Cardiac muscle cell (in vitro differentiated cells and primary cell): ENCODE measurements around the gene GTF2E1. TPM values are rescaled to one million over a fixed set of nuclear protein-coding genes. Genes with fewer than 3 reads are reported as not detected.
A peak's percentile ranks its signal among the peaks of the same experiment; 100 is the strongest.

ENCODE experiments used
- DNase-seq, 2 donors: peaks; one replicate each; pipeline versions ENCODE4 v3.0.0 to v3.0.0-alpha.2; 2010 to 2017; ENCODE audit warnings: low read depth in 1 of 2, low spot score in 1 of 2
- H3K27ac ChIP-seq: fragments of 200-600 bp; sonication (generic); 2 replicates; pipeline ENCODE4 v1.5.1; 2016
- H3K27me3 ChIP-seq: fragments of 200-600 bp; sonication (generic); 2 replicates; pipeline ENCODE4 v1.6.0; 2016; ENCODE audit warnings: control low read depth
- H3K36me3 ChIP-seq: fragments of 200-600 bp; sonication (generic); 2 replicates; pipeline ENCODE4 v1.5.1; 2016; ENCODE audit warnings: control low read depth
- H3K4me1 ChIP-seq: fragments of 200-600 bp; sonication (generic); 2 replicates; pipeline ENCODE4 v1.8.1; 2017; ENCODE audit warnings: low read depth, mild to moderate bottlenecking, mixed run types
- H3K4me3 ChIP-seq: fragments of 200-600 bp; sonication (generic); 2 replicates; pipeline ENCODE4 v1.5.1; 2016; ENCODE audit warnings: mild to moderate bottlenecking
- H3K9me3 ChIP-seq: fragments of 200-600 bp; sonication (generic); 2 replicates; pipeline ENCODE4 v1.5.1; 2017; ENCODE audit warnings: low read depth, mild to moderate bottlenecking, control low read depth
- polyA plus RNA-seq: library from polyadenylated mRNA; unstranded; fragments of >200 nt; fragmentation: Nextera tagmentation; extraction: Ambion mirVana; gene quantifications from 2 replicates; pipeline ENCODE4 v1.2.1, GENCODE V29; 2016
- total RNA-seq: library from RNA; depleted of rRNA; stranded (reverse); fragments of >200 nt; gene quantifications from 2 replicates; pipeline ENCODE4 v1.2.3, GENCODE V29; 2016
- TF ChIP-seq, protein P1 (sequence below): IDR thresholded peaks from 2 replicates; pipeline ENCODE4 v1.5.1; 2012; ENCODE audit warnings: low read depth, mild to moderate bottlenecking, low read length

Gene GTF2E1
- total and polyA plus RNA-seq, 2 experiments from 2014 or later, result 21.5 to 23.6 TPM

- H3K4me3 ChIP-seq, result no peak overlapping the region
- TF ChIP-seq, protein P1, sequence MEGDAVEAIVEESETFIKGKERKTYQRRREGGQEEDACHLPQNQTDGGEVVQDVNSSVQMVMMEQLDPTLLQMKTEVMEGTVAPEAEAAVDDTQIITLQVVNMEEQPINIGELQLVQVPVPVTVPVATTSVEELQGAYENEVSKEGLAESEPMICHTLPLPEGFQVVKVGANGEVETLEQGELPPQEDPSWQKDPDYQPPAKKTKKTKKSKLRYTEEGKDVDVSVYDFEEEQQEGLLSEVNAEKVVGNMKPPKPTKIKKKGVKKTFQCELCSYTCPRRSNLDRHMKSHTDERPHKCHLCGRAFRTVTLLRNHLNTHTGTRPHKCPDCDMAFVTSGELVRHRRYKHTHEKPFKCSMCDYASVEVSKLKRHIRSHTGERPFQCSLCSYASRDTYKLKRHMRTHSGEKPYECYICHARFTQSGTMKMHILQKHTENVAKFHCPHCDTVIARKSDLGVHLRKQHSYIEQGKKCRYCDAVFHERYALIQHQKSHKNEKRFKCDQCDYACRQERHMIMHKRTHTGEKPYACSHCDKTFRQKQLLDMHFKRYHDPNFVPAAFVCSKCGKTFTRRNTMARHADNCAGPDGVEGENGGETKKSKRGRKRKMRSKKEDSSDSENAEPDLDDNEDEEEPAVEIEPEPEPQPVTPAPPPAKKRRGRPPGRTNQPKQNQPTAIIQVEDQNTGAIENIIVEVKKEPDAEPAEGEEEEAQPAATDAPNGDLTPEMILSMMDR, result no peak
- no peak for DNase-seq
- peaks cover 19% of the 10 kb centered on the region for H3K4me1 ChIP-seq
- no peaks in the 10 kb centered on the region for H3K9me3 ChIP-seq
- no peak overlapping the region for H3K27ac ChIP-seq
- H3K36me3 ChIP-seq, result no peaks in the 10 kb centered on the region
- H3K27me3 ChIP-seq, result no peaks in the 10 kb centered on the region
These were observed 24.6 kb downstream of the GTF2E1 start for GRCh38 chr3:120767106-120767505.

DNA sequence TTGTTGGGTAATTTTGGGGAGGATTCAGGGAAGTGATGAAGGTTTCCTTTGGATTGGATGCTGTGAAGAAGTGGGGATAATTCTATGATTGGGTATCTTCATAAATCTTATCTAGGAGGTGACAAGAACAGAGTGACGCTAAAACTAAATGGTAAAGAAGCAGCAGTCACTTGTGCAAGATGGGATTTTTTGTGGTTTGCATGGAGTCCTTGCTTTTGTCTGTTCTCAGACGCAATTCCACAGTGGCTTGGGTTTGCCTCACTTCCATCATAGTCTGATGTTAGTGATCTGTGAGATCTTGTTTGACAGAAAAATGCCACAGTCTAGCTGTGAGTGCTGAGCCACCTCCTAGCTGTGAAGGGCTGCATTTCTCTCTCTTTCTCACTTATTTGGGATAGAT, 26.9 kb downstream of the GTF2E1 start:
- H3K36me3 ChIP-seq, result peaks cover 5% of the 10 kb centered on the region
- H3K9me3 ChIP-seq, result no peaks in the 10 kb centered on the region
- no peak overlapping the region for H3K4me3 ChIP-seq
- TF ChIP-seq, protein P1, result no peak
- peaks cover 10% of the 10 kb centered on the region for H3K4me1 ChIP-seq
- H3K27ac ChIP-seq, result no peak overlapping the region
- DNase-seq, result no peak
- H3K27me3 ChIP-seq, result no peaks in the 10 kb centered on the region

GRCh38 chr3:120770891-120771290, 28.3 kb downstream of the GTF2E1 start:
- no peak for DNase-seq
- no peak overlapping the region for H3K27ac ChIP-seq
- TF ChIP-seq, protein P1, result no peak

DNA sequence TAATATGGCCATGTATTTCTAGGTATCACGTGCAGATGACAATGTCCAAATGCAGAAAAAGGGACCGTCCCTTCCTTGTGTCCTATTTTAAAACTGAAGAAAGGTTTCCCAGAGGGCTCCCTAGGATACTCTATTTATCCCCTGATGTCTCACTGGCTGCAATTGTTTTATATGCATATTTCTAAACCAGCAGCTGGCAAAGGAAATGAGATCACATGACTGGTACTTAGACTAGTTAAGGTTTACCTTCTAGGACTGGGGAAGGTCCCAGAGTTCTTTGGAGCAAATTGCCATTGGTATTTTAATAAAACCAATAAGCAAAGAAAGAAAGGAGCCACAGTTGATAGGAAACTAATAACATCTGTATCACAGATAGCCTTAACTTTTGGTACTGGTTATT, 29.5 kb downstream of the GTF2E1 start:
- TF ChIP-seq, protein P1, result no peak
- H3K4me1 ChIP-seq, result no peaks in the 10 kb centered on the region
- H3K27me3 ChIP-seq, result no peaks in the 10 kb centered on the region
- no peaks in the 10 kb centered on the region for H3K9me3 ChIP-seq
- no peak for DNase-seq
- peaks cover 19% of the 10 kb centered on the region for H3K36me3 ChIP-seq
- H3K4me3 ChIP-seq, result no peak overlapping the region
- H3K27ac ChIP-seq, result no peak overlapping the region

More at GRCh38 chr3:120770891-120771290, 28.3 kb downstream of the GTF2E1 start:
- no peaks in the 10 kb centered on the region for H3K27me3 ChIP-seq
- H3K36me3 ChIP-seq, result peaks cover 9% of the 10 kb centered on the region
- no peak overlapping the region for H3K4me3 ChIP-seq
- no peaks in the 10 kb centered on the region for H3K4me1 ChIP-seq
- H3K9me3 ChIP-seq, result no peaks in the 10 kb centered on the region

DNA sequence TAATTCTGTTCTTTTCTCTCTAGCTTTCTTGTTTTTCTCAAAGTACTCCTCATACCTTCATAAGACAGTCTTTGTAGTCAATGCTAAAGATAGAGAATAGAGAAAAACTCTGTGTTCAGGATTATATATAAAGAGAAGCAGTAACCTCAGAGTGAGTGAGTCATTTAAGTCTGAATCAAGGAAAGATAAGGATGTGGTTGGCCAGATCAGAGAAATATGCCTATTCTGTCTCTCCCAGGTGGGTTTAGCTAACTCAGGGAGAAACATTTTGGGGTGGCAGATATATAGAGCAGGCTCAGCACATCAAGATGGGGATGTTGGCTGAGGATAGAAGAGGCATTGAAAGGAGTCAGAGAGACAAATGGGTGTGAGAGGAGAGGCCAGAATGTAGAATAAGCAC, 31.4 kb downstream of the GTF2E1 start:
- Histone ChIP-seq H3K4me3 (no peak overlapping the region), H3K9me3 (no peaks in the 10 kb centered on the region), H3K36me3 (peaks cover 19% of the 10 kb centered on the region), H3K4me1 (no peaks in the 10 kb centered on the region), H3K27me3 (no peaks in the 10 kb centered on the region), H3K27ac (no peak overlapping the region)
- DNase-seq, result peak in 1 of 2 donors; percentile 41
- TF ChIP-seq, protein P1, result no peak

- Histone ChIP-seq H3K27me3 (no peaks in the 10 kb centered on the region), H3K27ac (no peak overlapping the region), H3K4me3 (no peak overlapping the region), H3K4me1 (no peaks in the 10 kb centered on the region), H3K36me3 (peaks cover 19% of the 10 kb centered on the region), H3K9me3 (no peaks in the 10 kb centered on the region)
- DNase-seq, result no peak
- TF ChIP-seq, protein P1, result no peak
These were observed 32.9 kb downstream of the GTF2E1 start for GRCh38 chr3:120775411-120775810.
